Measurements from ENCODE around the gene BEX3.

The BEX3 gene

DNA sequence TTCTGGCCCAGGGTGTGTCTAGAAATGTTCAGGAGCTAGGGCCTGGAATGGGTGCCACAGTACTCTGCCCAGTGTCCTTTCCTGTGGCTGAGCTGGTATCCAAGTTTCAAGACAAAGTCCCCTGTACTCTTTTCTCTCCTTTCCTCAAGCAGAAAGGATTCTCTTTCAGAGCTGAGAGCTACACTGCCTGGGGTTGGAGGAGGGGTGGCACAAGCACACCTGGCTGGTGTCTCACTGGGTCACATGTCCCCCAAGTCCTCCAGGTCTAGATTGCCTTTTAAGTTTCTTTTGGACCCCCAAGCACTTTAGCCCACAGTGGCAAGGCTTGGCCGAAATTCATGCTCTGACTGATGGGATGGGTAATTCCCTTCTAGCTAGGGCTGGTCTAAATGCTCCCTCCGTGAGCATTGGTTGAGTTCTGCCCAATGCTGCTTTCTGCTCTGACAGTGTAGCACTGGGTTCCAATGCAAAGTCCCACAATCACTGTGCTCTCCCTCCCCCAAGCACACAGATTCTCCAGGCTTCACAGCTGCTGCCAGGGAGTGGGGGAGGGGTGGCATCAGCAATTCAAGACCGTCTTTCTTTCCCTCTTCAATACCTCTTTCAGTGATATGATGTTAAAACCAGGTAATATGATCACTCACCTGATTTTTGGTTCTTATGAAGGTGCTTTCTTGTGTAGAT lies 47.8 kb downstream of the BEX3 start:
- no peak for DNase-seq (ENCODE audit: low spot score)
